Cardiac septum (tissue), 1 donor: ENCODE results near the gene SLC26A9. TPM values are rescaled to one million over a fixed set of nuclear protein-coding genes. Genes with fewer than 3 reads are reported as not detected.
A peak's percentile ranks its signal among the peaks of the same experiment; 100 is the strongest.

Experiments used
- DNase-seq: peaks from one replicate; pipeline ENCODE4 v3.0.0-alpha.2; 2020; ENCODE audit warnings: low spot score
- intact Hi-C: fragments of 100-400 bp; cut with DNase I; formaldehyde crosslinking; loops from one replicate; pipeline ENCODE4 v1.14.0; 2022
- total RNA-seq: library from RNA; stranded (reverse); fragmentation: NEBNext Ultra II Directional; extraction: Animal tissue kit (Norgen Biotek cat#: 25700); gene quantifications from one replicate; pipeline ENCODE4 v1.2.1, GENCODE V29; 2021
- donor health status: DM: no; HTN: no; CAD: no.

The SLC26A9 gene
- total RNA-seq, 1 donor from 2014 or later, result 9.8 TPM

DNA sequence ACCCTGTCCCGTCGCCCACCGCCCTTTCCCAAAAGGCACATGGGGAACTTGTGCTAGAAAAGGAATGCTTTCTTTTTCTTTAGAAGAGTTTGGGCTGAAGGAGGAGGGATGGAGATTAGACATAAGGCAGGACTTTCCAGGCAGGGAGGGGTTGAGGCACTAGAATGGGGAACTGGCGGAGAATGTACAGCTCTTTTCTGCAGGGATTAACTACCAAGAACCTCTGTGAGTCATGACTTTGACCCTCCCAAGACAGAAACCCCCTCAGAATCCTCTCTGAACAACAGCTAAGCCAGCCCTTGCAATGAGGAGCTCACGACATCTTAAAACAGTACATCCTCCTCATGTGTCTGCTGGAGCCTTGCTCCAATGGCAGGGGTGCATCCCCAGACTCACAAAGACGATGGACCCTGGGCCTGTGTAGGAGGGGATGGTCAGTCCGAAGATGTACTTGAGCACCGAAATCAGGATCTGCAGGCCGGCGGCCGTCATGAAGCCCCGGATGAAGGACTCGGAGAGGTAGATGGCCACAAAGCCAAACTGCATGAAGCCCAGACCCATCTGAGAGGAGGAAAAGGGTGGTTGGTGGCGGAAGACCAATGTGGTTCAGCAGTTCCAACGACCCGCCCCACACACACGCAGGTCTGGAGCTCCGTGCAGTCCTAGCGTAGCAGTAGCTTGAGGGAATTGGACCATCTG, 13.6 kb downstream of the SLC26A9 start:
- intact Hi-C loops, result no loop called here

DNA sequence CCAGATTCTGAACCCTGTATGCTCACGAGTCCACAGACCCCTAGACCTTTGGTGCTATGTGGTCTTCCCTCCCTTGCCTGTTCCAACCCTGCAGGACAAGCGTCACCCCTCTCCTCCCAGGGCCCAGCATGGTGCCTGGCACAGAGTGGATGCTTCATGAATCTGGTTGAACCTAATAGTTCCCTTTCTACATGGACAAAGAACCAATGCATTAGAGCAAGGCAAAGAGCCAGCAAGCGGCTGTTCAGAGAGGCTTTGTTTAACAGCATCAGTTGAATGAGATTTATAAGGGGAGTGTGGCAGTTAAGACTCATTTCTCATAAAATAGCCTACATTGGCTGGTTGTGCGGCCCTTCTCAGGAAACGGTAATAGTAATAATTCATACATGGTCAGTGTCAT, 14.9 kb downstream of the SLC26A9 start:
- peak; percentile 39 for DNase-seq
- intact Hi-C loops, result no loop called here

More for the DNA sequence above, 13.6 kb downstream of the SLC26A9 start:
- no peak for DNase-seq

DNA sequence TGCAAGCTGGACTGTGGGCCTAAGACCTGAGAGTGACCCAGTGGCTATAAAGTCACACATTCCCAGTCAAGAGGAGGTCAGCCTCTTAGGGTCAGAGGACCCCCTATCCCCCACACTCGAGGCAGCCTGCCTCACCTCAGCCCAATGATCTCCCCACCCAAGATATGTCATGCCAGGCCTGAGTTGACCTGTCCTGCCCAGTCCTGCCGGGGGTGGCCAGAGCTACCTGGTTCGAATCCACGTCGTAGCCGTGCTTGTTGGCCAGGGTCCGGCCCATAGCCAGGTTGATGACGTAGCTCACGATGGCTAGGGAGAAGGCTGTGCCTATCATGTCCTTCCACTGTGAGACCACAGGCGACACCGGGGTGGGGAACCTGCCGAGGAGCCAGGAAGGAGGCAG, 15.6 kb downstream of the SLC26A9 start:
- intact Hi-C loops, result no loop called here
- DNase-seq, result peak; percentile 70

DNA sequence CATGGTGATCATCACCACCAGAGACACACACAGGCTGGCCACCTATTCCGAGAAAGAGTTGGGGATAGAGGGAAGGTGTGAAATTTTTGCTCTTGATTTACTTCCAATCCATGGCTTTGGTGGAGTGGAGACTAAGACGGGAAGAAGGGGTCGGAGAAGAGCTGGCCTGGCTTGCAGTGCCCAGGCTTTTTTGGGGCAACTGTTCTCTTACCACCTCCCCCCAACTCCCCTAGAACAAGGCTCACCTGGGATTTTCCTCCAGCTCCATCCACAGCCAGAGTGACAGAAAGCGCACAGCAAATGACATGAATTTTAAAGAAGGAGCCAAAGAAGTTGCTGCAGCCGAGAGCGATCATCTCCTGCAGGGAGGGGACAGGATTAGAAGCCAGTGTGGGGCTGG, 16.0 kb downstream of the SLC26A9 start:
- peak; percentile 33 for DNase-seq
- intact Hi-C loops, result no loop called here

DNA sequence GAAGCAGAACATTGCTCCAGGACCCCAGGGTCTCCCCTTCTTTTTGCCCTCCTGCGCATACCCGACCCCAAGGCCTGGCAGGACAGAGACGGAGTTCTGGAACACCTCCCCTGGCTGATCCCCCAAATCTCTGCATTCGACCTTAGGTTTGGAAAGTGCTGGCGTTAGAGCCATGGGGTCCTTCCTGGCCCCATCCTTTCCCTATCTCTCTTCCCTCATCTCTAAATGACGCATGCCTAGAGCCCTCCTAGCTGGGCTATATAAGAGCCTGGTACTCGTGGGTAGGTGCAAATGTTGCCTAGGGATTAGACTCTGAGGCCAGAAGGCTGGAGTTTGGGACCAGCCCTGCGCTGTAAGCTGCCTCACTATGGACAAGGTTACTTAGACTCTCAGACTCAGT, 16.6 kb downstream of the SLC26A9 start:
- intact Hi-C loops, result no loop called here
- no peak for DNase-seq

DNA sequence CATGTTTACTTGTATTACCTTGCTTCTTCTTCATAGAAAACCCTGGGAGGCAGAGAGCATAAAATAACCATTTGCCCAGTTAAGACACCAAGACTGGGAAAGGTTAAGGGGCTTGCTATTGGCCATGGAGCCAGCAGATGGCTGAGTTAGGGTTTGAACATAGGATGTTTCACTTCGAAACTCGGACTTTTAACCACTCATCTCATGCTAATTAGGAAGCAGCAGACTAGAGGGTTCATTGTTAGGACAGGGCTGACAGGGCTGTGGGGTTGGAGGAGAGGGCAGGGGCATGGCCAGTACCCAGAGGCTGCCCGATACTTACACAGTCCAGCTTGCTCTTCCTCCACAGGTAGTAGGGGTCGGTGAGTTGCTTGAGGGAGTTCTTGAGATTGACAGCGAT, 17.0 kb downstream of the SLC26A9 start:
- peak; percentile 26 for DNase-seq
- intact Hi-C loops, result no loop called here

DNA sequence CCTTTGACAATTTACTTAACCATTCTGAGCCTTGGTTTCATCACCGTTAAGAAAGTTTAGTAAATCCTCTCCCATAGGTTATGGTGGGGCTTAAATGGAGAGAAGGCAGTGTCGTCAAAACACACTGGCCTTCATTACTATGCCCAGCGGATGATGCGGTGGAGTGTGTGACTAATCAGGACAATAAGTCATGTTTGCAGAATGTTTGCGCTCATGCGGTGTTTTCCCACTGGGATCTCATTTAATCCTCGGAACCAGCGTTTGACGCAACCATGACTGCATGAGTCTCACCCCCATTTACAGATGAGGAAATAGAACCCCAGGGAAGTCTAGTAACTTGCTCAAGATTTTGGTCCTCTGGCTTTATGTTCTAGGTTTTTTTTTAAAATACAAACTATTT, 17.5 kb downstream of the SLC26A9 start:
- peak; percentile 57 for DNase-seq
- intact Hi-C loops, result no loop called here

DNA sequence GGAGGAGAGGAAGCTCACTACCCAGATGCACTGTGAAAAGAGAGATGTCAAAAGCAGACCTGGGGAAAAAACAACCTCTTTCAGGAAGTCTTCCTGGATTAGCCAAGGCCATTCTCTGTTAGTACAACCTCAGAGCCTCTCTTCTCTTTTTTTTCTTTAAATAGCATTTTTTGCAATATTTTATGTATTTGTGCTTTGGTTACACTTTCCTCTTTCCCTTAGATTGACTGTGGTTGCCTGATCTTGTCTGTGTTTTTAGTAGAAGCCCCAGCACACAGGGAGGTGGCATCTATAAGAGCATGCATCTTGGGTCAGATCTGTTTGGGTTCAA, 18.8 kb downstream of the SLC26A9 start:
- intact Hi-C loops, result no loop called here
- no peak for DNase-seq

DNA sequence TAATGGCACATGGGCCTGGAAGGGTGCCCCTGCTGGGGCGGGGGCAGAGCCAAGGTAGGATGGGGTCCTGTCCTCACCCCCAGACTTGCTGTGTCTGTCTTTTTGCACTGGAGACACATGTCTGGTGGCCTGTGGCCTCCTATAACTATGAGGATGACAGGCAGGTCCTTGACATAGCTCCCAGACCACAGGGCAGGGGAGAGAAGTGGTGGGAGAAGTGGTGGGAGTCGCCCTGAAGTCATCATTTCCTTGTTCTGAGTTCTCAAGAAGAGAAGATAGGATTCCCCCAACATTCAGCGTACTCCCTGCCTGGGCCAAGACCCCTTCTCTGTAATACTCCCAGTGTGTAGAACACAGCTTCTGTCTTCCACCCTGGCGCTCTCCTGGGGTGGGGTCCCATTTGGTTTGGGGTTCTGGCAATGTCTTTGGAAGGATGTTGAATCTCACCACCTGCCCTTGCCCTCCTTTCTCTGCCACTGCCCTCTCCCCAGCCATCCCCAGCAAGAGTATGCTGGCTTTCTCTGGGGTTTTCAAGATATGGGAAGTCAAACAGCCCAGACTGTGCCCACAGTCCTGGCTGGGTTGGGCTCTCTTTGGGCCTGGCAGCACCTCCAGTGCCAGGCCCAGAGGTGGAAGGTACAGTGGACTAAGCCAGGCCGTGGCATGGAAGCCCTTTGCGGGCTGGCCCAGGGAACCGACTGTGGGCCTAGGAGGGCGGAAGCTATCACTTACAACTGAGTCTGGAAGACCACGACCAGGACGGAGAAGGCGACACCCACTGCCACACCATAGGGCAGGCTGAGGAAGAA, 19.4 kb downstream of the SLC26A9 start:
- DNase-seq, result peak; percentile 54
- intact Hi-C loops, result no loop called here

DNA sequence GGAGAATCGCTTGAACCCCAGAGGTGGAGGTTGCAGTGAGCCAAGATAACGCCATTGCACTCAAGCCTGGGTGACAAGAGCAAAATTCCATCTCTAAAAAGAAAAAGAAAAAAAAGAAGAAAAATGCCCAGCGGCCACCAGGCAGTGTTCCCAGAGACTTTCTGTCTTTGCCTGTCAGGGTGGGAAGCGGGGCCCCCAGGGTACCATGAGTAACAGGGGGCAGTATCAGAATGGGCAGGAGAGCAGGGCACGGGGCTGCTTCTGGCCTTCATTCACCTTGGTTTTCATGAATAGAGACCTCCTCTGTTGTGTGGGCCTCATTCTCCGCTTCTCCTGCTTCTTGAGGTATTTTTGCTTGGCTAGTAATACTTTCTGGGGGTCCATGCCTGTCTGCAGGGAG, 20.4 kb downstream of the SLC26A9 start:
- intact Hi-C loops, result no loop called here
- DNase-seq, result peak; percentile 0

DNA sequence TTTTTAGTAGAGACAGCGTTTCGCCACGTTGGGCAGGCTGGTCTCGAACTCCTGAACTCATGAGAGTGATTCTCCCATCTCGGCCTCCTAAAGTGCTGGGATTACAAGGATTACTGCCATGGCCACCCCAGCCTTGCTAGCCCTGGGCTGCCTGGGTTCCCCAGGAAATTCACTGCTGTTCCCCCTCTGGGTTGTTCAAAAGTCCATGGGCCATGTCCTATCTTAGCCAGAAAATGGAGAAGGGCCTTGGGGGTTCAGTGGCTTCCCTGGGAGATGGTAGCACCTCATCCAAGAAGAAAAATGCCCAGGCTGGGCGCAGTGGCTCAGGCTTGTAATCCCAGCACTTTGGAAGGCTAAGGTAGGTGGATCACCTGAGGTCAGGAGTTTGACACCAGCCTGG, 20.9 kb downstream of the SLC26A9 start:
- peak; percentile 29 for DNase-seq
- intact Hi-C loops, result no loop called here

DNA sequence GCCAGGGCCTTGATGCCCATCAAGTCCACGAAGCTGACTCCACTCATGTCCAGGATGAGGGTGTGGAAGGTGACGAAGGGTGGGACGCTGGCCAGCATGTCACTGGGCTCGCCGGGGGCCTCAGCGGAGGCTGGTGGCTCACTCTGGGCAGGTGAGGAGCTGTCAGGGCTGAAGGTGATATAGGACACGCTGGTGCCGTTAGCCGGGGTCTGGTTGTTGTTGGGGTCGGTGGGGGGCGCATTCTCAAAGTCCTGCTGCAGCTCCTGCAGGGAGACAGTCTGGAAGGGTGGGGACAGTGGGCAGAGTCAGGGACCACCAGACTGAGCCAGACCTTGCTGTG, 21.7 kb downstream of the SLC26A9 start:
- intact Hi-C loops, result no loop called here

DNA sequence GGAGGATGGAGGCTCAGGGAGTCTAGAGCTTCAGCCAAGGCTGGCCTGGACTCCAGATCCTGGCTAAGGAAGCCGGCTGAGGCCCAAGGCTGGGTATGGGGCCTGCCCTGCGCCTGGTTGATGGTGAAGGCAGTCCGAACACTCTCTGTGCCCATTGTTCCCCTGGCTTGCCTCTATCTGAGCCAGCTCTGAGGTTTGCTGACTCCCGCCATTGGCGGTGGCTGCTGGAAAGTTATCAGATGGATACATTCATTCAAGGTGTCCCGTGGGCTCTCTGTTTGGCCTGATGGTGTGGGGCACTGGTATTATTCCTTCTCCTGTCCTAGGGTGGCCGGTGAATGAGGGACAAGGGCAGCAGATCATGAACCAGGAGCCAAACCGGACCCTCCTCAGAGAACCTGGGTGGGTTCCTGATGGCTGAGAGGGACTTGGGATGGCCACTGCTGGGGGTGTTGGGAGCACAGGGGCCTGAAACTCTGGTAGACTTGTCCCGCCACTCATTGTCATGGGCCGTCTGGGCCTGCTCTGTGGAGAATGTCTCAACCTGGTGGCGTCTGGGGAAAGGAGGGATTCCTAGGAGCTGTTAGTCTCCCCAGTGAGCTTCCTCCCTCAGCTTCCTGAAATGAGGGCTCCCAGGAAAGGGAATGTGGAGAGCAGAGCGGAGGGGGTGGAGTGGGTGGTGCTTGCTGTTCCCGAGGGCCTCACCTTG, 22.2 kb downstream of the SLC26A9 start:
- intact Hi-C loops, result no loop called here
- peak; percentile 27 for DNase-seq

More for the DNA sequence above, 21.7 kb downstream of the SLC26A9 start:
- peak; percentile 69 for DNase-seq

DNA sequence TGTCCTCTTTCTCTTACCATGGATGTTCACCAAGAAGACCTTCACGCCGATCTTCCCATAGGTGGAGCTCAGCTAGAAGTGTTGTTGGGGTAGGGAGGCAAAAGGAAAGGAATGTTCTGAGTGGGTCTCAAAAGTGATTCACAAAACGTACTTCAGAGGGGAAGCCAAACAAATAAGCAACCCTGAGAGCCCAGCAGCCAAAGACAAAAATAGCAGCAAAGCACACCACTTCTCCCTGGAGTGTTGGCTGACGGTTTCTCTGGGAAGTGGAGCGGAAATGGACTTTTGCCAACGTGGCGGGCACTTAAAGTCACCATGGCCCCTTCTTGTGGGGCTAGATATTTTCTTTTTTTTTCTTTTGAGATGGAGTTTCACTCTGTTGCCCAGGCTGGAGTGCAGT, 23.1 kb downstream of the SLC26A9 start:
- intact Hi-C loops, result no loop called here
- DNase-seq, result peak; percentile 81

DNA sequence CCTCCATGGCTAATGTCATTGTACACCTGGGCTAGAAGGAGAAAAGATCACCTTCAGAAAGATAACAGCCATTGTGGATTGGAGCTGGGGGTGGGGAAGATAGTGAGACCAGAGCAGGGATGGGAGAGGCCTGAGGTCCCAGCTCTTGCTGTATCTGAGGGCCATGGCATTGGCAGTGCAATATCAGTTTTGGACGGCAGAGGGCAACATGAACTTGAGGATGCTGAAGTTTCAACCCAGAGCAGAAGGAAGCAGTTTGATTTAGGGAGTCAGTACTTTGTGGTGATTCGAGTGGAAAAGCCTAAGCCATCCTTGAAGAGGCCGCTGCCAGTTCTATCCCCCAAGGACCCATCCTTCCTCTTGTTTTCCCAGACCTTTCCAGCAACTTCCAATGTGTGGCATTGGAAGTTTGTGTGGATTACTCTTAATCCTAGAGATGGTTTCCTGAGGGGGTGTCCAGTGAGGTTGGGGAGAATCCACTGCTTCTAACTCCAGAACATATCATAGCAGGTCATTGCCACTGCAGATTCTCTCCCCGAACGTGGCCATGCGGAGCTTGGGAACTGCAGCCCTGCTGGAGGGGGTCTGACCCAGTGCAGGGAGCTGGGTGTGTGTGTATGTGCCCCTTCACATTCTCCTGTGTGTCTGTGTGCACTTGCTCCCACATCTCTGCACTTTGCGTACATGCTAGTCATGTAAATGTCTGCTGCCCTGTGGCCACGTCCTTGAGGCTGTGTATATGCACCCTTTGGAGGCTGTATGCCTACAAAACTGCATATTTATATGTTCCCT, 24.1 kb downstream of the SLC26A9 start:
- intact Hi-C loops, result loop anchor here (1.0 to 5.0 kb wide), 3 partner anchors 58 to 188 kb away; no protein-coding TSS in a partner anchor
- DNase-seq, result peak; percentile 92

DNA sequence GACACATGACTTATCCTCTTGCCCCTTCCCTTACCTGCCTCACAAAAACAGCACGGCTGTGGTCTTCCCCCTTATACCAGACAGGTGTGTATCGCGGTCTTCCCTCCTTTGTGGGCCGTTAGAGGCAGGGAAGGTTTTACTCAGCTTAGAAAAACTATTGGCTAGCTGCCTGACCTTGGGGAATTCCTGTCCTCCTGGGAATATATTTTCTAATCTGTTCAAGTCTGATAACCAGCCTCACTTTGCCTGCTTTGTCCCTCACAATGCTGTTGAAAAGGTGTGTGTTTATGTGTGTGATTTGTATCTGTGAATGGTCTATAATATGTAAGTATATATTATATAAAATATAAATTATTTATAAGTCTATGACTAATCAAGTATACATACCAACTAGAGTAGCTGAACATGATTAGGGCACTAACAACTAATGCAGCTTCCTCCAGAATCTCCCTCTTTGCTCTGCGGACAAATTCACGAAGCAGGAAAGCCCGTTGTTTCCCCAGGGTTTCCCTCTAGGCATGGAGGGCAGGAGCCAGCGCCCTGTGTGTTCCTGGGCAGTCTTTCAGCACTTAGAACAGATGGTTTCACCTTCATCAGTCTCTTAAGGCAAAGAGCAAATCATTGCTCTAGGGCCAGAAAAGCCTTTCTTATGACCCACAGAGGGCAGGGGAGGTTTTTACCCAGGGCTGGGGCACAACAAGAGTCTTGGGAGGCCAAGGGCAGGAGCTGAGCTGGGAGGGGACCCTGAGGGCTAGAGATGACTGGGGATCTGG, 25.6 kb downstream of the SLC26A9 start:
- intact Hi-C loops, result loop anchor here (2.0 to 5.0 kb wide), 2 partner anchors 127 to 190 kb away; no protein-coding TSS in a partner anchor
- no peak for DNase-seq

DNA sequence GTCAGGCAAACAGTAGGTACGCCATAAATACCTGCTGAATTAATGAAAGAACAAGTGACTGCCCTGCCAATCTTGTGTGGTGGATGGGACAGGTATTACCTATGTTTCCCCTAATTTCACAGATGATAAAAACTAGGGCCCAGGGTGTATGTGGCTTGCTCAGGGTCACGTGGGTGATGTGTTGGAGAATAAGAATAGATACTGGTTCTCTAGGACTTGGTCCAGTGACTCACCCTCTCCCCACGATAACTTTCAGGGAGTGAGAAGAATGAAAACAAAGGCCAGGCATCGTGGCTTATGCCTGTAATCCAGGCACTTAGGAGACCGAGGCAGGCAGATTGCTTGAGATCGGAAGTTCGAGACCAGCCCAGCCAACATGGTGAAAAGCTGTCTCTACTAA, 26.7 kb downstream of the SLC26A9 start:
- DNase-seq, result no peak
- intact Hi-C loops, result loop anchor here (5.0 kb wide), 1 partner anchor 191 kb away; no protein-coding TSS in a partner anchor

DNA sequence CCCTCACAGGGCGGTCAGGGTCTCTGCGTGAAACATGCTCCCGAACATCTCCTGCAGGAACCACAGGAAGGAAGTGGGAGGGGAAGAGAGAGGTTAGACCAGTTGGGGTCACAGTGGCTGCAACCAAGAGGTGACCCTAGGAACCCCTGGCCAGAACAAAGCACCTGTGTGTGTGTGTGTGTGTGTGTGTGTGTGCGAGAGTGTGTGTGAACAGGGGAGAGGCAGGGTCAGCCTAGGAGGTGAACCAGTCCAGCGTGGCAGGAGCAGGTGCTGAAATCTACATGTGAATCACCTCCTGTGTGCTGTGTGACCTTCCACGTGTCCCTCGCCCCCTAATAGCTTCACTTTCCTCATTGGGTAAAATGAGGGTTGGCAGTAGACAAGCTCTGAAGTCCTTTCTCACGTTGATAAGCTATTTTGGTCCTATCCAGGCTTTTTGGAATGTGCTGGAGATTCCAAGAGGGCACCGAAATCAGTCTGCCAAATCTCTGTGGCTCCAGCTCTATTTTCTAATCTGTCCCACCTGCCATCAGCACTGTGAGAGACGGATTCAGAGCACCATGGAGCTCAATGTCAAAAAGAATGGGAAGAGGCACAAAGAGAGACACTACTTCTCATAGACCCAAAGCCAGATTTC, 27.8 kb downstream of the SLC26A9 start:
- intact Hi-C loops, result loop anchor here (5.0 kb wide), 1 partner anchor 192 kb away; no protein-coding TSS in a partner anchor
- DNase-seq, result no peak
